ENCODE measurements around the gene PLAGL1.
A peak's percentile ranks its signal among the peaks of the same experiment; 100 is the strongest.
"Not testable (repeated sequence)": the region's sequence is repeated elsewhere in the genome, so short reads cannot be mapped to it uniquely, and the experiment has no call there.

The PLAGL1 gene, protein sequence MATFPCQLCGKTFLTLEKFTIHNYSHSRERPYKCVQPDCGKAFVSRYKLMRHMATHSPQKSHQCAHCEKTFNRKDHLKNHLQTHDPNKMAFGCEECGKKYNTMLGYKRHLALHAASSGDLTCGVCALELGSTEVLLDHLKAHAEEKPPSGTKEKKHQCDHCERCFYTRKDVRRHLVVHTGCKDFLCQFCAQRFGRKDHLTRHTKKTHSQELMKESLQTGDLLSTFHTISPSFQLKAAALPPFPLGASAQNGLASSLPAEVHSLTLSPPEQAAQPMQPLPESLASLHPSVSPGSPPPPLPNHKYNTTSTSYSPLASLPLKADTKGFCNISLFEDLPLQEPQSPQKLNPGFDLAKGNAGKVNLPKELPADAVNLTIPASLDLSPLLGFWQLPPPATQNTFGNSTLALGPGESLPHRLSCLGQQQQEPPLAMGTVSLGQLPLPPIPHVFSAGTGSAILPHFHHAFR

DNA sequence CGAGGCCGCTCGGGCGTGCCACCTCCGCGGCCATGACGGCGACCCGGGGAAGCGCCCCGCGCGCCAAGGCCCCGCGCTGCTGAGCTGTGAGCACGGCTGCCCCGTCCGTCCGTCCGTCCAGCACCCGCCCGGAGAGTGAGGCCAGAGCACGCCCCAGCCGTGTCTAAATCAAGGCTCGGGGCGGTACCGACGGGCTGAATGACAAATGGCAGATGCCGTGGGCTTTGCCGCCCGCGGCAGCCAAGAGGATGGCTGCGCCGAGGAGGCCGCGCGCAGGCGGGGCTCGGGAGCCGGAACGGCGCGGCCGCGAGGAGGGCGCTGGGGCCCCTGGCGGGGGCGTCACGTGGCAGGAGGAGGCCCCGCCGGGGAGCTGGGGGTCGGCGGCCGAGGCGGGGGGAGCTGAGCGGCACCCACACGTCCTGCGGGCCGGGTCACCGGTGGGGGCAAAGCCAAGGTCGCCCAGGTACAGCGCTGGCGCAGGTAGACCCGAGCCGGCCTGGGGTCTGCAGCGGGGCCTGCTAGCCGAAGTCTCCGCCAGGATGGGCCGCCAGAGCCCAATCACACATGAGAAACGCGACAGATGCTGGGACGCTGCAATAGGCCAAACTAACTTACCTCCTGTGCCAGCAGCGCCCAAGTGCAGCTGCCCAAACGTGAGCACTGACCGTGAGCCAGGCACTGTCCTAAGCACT, at the start of gene PLAGL1:
Gene PLAGL1, minus strand, starts transcription at position 140 of the 692 bp plus-strand sequence. CDS start 60,123 bp downstream, outside the sequence.
- peak; percentile 60 for DNase-seq

DNA sequence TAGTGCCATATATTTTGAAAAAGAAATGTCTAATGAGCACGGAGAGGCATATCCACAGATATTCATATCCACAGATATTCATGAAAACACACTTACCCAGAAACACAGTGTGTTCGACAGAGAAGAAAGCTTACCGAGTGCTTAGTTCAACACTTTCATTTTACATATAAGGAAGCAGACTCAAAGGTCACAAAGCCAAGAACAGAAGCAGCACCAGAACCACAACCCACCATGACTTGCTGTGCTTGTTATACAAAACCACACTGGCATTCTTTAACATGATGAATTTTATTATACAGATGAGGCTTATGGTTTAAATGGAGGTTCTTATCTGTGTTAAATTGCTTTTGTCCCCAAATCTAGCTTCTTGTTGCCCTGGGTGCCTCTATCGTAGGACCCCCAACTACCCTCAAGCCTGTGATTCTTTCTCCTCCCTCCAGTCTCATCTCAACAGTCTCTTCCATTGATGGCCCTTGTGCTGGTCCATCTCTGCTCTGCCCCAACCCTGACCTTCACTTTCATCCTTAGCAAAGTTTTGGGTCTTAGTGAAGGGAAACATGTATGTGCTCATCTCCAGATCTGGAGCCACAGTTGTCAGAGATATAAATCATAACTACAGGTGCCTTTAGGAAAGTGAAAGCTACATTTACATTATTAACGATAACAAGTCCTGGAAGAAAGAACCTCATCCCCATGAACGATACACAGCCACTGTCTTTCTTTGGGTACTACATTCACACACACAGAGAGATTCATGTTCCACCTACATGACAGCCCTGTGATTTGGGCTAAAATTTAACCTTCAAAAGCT, 47.3 kb upstream of the PLAGL1 start:
- no peak for DNase-seq

DNA sequence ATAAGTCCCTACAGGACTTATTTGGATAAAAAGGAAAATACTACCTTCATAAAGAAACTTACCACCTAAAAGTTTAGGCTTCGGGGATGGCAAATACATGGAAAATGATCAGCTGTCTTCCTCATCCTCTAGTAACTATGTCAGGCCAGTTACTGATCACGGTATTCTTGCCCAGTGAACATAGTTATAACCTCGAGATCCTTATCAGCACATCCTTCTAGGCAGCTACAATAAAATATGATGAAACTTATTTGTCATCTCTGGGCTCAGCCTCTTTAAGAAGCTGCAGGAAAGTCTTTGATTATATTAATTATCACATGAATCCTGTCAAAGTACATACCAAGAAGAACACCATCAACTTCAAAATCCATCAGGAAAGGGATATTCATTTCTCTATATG, 45.5 kb upstream of the PLAGL1 start:
- DNase-seq, result no peak

DNA sequence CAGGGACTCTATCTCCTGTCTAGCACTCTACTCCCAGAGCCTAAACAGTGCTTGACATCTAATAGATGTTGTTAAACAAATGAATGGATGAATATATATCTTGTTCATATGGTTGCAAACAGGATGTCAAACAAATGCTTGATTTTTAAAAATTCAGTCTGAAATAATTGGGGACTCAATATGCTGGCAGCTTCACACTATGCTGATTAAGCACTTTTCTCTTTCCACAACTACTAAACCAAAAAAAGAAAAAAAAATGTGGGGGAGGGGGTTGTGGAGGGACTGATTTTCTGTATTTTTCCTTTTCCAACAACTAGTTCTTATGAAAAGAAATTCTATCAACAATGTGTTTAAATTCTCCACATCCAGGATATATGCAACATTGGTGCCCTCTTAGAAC, 44.4 kb upstream of the PLAGL1 start:
- no peak for DNase-seq

DNA sequence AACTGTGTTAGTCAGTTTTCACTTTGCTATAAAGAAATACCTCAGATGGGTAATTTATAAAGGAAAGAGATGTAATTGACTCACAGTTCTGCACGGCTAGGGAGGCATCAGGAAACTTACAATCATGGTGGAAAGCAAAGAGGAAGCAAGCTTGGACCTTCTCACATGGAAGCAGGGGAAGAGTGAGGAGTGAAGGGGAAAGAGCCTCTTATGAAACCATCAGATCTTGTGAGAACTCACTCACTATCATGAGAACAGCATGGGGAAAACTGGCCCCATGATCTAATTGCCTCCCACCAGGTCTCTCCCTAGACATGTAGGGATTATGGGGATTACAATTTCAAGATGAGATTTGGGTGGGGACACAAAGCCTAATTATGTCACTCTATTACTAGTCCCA, 41.3 kb upstream of the PLAGL1 start:
- DNase-seq, result no peak

DNA sequence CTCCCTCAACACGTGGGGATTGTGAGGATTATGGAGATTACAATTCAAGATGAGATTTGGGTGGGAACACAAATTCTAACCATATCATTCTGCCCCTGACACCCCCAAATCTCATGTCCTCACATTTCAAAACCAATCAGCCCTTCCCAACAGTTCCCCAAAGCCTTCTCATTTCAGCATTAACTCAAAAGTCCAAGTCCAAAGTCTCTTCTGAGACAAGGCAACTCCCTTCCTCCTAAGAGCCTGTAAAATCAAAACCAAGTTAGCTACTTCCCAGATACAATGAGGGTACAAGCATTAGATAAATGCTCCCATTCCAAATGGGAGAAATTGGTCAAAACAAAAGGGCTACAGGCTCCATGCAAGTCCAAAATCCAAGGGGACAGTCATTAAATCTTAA, 39.6 kb upstream of the PLAGL1 start:
- DNase-seq, result no peak

DNA sequence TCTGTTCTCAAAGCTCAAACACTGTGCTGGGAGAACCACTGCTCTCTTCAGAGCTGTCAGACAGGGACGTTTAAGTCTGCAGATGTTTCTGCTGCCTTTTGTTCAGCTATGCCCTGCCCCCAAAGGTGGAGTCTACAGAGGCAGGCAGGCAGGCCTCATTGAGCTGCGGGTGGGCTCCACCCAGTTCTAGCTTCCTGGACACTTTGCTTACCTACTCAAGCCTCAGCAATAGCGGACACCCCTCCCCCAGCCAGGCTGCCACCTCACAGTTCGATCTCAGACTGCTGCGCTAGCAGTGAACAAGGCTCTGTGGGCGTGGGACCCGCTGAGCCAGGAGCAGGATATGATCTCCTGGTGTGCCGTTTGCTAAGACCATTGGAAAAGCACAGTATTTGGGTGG, 38.6 kb upstream of the PLAGL1 start:
- DNase-seq, result not testable (repeated sequence)

DNA sequence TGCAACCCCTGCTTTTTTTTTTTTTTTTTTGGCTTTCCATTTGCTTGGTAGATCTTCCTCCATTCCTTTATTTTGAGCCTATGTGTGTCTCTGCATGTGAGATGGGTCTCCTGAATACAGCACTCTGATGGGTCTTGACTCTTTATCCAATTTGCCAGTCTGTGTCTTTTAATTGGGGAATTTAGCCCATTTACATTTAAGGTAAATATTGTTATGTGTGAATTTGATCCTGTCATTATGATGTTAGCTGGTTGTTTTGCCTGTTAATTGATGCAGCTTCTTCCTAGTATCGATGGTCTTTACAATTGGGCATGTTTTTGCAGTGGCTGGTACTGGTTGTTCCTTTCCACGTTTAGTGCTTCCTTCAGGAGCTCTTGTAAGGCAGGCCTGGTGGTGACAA, 36.9 kb upstream of the PLAGL1 start:
- not testable (repeated sequence) for DNase-seq

DNA sequence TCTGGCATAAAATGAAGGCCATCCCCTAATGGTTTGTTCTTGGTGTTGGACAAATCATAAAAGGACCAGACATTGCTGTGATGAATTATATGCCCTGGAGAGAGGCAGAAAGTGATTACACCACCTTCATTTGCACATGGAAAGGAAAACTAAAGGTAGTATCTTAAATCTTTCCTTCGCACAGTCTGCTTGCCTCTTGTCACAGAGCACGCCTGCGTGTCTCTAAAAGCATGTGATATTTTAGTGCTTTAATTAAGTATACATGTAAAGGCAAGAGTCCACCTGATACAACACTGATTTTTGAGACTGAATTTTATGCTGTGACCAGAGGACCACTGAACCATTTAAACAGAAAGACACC, 28.8 kb upstream of the PLAGL1 start:
- DNase-seq, result no peak

DNA sequence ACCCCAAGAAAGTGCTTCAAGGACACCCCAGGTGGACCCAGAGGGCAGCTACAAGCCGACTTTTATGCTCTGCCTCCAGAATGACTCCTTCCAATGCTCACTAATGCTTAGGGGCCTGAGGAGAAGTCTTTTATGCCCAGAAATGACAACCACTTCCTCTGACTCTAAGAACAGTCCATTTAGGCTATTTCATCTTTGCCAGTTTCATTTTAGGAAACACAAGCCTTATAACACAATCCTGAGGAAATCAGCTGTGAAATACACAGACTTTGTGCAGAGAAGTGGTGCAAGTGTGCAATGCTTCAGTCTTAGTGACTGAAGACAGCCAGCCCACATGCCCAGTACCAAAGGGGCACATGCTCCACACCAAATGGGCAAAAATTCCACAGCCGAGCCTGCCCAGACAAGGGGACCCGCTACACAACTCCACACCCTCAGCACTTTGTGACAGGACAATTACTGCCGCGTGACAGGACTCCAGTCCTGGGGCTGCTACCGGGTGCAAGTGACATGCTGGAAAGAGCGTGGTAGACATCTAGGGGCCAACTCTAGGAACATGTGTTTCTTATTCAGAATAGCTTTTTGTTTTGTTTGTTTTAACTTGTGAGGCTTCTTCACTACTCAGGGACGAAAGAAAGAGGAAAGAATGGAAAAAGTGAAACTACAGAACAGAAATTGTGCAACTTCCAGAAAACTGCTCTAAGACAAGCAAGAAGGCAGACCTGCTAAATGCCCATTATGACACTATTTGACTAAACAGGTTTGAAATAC, 28.2 kb upstream of the PLAGL1 start:
- DNase-seq, result no peak

DNA sequence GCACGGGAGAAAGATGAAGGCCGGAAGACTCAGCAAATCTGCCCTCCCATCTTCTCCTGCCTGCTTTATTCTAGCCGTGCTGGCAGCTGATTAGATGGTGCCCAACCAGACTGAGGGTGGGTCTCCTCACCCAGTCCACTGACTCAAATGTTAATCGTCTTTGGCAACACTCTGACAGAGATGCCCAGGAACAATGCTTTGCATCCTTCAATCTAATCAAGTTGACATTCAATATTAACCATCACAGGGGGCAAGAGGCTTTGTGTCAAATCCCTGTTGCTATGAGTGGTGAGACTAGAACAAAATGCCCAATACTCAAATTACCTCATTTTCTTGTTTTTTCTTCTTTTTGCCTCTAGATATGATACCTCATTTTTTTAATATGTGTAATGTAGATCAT, 27.4 kb upstream of the PLAGL1 start:
- DNase-seq, result no peak

DNA sequence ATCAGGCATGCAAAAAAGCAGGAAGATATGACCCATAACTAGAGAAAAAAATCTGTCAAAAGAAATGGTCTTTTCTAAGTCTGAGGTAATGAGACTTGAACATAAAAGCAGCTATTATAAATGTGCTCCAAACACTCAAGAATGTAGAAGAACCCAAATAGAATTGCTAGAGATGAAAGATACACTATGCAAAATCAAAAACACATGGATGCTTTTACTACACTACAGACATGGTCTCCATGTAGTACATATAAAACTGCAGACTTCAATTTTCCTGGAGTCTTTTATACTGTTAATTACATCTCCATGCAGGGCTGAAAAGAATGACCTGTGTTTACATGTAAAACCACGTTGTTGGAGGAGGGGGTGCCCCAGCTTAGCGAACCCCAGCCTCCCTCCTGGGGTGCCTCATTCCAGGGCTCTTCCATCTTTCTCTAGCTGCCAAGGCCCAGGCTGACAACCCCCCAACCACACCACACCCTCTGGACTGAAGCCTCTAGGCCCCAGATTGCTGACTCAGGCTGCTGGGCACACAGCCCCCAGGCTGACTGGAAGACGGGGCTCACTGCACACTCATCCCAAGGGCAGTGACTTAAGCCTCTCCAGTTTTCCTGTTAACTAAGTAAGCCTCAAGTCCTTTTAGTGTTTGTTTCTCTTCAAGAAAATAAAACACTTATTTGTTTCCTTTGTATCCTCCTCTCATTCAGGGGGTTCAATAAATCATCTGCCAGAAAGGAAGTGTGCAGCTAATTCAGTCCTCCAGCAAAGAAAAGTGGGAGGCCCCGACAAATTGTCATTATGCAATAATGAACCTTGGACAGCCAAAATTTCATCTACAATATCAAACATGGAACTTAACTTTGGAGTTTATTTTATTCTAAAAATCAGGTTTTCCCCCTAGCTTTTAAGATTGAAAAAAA, 26.0 kb upstream of the PLAGL1 start:
- no peak for DNase-seq

DNA sequence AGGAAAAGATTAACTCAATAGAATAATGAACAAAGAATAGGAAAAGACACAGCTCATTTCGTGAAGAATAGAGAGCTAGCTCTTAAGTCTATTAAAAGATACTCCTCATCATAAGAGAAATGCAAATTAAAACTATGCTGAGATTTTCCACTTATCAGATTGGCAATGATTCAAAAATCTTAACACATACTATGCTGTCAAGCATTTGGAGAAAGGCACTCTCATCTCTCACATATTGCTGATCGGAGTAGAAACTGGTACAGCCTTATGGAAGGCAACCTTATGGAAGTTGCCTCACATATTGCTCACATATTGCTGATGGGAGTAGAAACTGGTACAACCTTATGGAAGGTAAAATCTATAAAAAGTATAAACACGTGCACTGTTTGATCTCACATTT, 21.4 kb upstream of the PLAGL1 start:
- no peak for DNase-seq

DNA sequence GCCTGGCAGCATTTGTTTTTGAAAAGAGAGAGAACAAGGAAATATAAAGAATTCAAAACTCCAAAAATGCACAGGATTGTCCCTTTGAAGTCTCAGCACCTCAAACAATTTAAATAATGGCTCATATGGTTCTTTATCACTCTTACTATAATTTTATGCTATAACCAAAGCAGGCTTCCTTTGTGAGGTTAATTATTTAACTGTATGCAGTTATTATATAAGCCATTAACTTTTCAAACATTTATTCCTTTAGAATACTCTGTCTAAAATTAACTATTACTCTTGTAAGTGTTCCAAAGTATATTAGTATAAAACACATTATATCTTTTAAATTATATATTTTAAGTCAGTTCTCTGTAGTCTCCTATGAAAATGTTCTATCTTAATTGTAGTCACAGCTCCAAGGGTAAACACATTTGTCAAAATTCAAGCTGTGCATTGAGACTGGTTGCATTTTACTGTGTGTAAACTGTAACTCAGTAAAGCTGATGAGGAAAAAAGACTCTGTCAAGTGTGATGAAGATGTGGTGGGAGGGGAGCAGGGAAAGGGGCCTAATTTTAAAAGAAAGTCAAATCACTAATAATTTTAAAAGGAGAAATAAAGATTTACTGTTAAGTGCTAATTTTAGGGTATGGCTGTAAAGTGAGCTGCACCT, 20.0 kb upstream of the PLAGL1 start:
- DNase-seq, result no peak

DNA sequence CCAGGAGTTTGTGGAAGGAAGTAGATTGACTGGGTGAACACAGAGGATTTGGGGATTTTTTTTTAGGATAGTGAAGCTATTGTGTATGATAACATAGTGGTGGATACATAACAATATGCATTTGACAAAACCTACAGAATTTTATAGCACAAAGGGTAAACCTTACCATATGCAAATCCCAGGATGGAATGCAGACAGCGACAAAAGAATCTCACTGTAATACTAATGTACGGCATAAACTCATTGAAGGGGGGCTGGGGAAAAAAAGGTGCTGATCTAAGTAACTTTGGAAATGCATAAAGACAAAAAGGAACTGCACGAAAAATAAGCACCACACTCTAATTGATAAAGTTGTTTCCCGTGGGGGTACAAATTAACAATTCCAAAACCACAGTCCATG, 15.2 kb upstream of the PLAGL1 start:
- no peak for DNase-seq

DNA sequence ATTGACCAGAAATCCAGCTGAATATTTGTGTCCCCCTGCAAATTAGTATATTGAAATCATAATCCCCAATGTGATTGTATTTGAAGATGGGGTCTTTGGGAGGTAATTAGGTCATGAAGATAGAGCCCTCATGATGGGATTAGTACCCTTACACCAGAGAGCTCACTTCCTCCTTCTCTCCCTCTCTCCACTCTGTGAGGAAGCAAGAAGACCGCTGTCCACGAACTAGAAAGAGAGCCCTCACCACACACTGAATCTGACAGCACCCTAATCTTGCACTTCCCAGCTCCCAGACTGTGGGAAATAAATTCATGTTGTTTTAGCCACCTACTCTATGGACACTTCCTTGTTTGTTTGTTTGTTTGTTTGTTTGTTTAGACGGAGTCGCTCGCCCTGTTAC, 11.9 kb upstream of the PLAGL1 start:
- DNase-seq, result no peak

DNA sequence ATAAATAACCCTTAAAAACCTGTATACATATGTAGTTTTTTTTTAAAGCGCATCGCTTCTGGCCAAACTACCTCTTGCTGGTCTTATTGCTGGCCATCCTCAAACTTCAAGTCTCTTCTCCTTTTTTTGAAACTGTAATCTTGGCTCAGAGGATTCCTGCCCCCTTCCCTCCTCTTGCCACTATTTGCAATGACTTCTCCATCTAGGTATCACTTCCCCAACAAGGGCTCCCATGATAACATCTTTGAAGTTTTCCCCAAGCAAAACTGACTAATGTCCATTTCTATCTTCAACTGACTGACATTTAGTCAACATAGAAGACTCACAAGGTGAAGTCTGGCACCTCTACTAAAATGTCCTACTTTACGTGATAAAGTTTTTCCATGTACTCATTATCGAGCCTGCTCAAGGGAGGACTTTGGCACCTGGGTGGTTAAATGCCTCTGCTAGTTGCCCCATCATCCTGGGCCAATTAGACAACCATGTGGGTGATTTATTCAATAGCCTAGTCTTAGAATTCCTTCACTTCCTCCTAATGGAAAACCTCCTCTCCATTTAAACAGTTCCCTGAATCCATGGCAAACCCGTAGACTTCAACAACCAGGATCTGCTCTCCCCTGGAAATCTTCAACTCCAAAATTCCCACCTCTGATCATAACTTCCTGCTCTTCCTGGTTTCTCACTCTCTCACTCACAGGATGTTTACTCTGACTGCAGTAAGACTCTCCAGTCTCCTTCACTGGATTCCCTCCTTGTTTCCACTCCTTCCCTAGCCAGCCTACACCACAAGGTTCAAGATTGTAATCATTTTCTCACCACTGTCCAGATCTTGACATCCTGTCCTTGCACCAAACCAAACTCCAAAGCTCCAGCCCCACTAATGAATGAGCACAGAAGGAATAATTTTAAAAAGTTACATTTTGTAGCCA, 9.4 kb upstream of the PLAGL1 start:
- no peak for DNase-seq

DNA sequence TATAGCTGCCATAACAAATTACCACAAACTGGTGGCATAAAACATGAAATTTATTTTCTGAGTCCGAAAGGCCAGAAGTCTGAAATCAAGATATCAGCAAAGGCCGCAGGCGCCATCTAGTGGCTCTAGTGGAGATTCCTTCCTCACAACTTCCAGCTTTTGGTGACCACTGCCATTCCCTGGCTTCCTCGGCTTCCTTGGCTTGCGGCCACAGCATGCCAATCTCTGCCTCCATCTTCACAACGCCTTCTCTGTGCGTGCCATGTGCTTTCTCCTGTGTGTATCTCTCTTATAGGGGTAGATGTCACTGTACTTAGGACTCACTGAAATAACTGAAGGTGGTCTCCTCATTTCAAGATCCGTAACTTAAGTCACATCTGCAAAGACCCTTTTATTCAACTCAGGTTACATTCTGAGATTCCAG, 5.4 kb upstream of the PLAGL1 start:
- DNase-seq, result peak; percentile 77

DNA sequence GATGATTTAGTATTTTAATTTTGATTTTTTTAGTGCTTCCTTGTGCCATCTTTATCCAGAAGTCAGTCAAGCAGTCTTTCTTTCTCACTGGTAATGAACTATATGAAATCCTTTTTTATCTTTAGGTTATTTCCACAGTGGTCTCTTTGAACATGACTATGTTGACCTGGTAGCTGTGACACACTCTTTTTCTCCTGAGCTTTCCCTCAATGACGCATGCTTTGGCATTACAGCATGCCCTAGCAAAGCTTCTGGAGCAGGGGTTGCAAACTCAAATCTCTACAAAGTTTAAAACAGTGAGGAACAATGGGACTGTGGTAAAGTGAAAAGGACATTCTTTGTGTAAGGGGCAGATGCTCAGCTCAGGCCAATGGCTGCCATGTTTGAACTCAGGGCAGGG, 4.5 kb upstream of the PLAGL1 start:
- DNase-seq, result no peak

DNA sequence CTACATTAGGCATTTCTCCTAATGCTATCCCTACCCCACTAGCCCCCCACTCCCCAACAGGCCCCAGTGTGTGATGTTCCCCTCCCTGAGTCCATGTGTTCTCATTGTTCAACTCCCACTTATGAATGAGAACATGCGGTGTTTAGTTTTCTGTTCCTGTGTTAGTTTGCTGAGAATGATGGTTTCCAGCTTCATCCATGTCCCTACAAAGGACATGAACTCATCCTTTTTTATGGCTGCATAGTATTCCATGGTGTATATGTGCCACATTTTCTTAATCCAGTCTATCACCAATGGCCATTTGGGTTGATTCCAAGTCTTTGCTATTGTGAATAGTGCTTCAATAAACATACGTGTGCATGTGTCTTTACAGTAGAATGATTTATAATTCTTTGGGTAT, 1.6 kb upstream of the PLAGL1 start:
- DNase-seq, result not testable (repeated sequence)
